OCI-LY1 (cell line): ENCODE data around the gene ETS2.

ENCODE experiments used
- H2AFZ ChIP-seq: fragments of 200-600 bp; sonication (generic), shearing (Covaris generic); 2 replicates; pipeline ENCODE4 v1.6.0; 2014; ENCODE audit warnings: antibody characterized with exemption, mild to moderate bottlenecking, low read length
- H3F3A ChIP-seq: fragments of 200-600 bp; sonication (generic), shearing (Covaris generic); 2 replicates; pipeline ENCODE4 v1.6.0; 2014; ENCODE audit warnings: mild to moderate bottlenecking, antibody characterized with exemption, low read length, moderate library complexity; ENCODE audit not compliant: insufficient read depth
- H3K27ac ChIP-seq: fragments of 200-600 bp; sonication (generic); 2 replicates; pipeline ENCODE4 v1.5.1; 2014; ENCODE audit warnings: low read length, mixed run types, mild to moderate bottlenecking, low read depth; ENCODE audit not compliant: poor library complexity, severe bottlenecking
- H3K27me3 ChIP-seq: fragments of 200-600 bp; sonication (generic); 2 replicates; pipeline ENCODE4 v1.6.0; 2014; ENCODE audit warnings: antibody characterized with exemption, mild to moderate bottlenecking, low read length, moderate library complexity; ENCODE audit not compliant: insufficient read depth
- H3K36me3 ChIP-seq: fragments of 200-600 bp; sonication (generic); 2 replicates; pipeline ENCODE4 v1.6.1; 2014; ENCODE audit warnings: mild to moderate bottlenecking, antibody characterized with exemption, low read length, moderate library complexity, mixed read lengths; ENCODE audit not compliant: insufficient read depth
- H3K4me1 ChIP-seq: fragments of 200-600 bp; sonication (generic); 2 replicates; pipeline ENCODE4 v1.5.1; 2014; ENCODE audit warnings: mild to moderate bottlenecking, low read length, moderate library complexity; ENCODE audit not compliant: insufficient read depth, severe bottlenecking
- H3K4me2 ChIP-seq: fragments of 200-600 bp; sonication (generic), shearing (Covaris generic); 2 replicates; pipeline ENCODE4 v1.6.1; 2014; ENCODE audit warnings: low read length
- H3K4me3 ChIP-seq: fragments of 200-600 bp; sonication (generic); 2 replicates; pipeline ENCODE4 v1.5.1; 2014; ENCODE audit warnings: low read length, low read depth, mild to moderate bottlenecking, mixed read lengths; ENCODE audit not compliant: poor library complexity, severe bottlenecking
- H3K79me2 ChIP-seq: fragments of 200-600 bp; shearing (Covaris generic); 2 replicates; pipeline ENCODE4 v1.6.1; 2016; ENCODE audit warnings: mixed run types, low read length, mixed read lengths; ENCODE audit not compliant: insufficient read depth
- H3K9ac ChIP-seq: fragments of 200-600 bp; sonication (generic), shearing (Covaris generic); 2 replicates; pipeline ENCODE4 v1.6.1; 2014; ENCODE audit warnings: mild to moderate bottlenecking, low read length, mixed read lengths
- H3K9me2 ChIP-seq: fragments of 200-600 bp; sonication (generic), shearing (Covaris generic); 2 replicates; pipeline ENCODE4 v1.6.1; 2014; ENCODE audit warnings: low read depth, mild to moderate bottlenecking, low read length, mixed read lengths
- H3K9me3 ChIP-seq: fragments of 200-600 bp; shearing (Covaris generic); 2 replicates; pipeline ENCODE4 v1.6.1; 2014; ENCODE audit warnings: low read length, mixed read lengths
- H4K20me1 ChIP-seq: fragments of 200-600 bp; sonication (generic), shearing (Covaris generic); 2 replicates; pipeline ENCODE4 v1.6.0; 2016; ENCODE audit warnings: mild to moderate bottlenecking, low read length; ENCODE audit not compliant: insufficient read depth
- EZH2 ChIP-seq: fragments of 200-600 bp; sonication (generic), shearing (Covaris generic); IDR thresholded peaks from 2 replicates; pipeline ENCODE4 v1.8.0; 2017; ENCODE audit warnings: borderline replicate concordance, mixed run types, mild to moderate bottlenecking, antibody characterized with exemption, low read length, moderate library complexity, mixed read lengths
- TF ChIP-seq, protein P1 (sequence below): fragments of 200-600 bp; sonication (generic), shearing (Covaris generic); IDR thresholded peaks from 2 replicates; pipeline ENCODE4 v1.5.1; 2017; ENCODE audit warnings: mild to moderate bottlenecking, antibody characterized with exemption, low read length, moderate library complexity, mixed read lengths

ETS2 gene

DNA sequence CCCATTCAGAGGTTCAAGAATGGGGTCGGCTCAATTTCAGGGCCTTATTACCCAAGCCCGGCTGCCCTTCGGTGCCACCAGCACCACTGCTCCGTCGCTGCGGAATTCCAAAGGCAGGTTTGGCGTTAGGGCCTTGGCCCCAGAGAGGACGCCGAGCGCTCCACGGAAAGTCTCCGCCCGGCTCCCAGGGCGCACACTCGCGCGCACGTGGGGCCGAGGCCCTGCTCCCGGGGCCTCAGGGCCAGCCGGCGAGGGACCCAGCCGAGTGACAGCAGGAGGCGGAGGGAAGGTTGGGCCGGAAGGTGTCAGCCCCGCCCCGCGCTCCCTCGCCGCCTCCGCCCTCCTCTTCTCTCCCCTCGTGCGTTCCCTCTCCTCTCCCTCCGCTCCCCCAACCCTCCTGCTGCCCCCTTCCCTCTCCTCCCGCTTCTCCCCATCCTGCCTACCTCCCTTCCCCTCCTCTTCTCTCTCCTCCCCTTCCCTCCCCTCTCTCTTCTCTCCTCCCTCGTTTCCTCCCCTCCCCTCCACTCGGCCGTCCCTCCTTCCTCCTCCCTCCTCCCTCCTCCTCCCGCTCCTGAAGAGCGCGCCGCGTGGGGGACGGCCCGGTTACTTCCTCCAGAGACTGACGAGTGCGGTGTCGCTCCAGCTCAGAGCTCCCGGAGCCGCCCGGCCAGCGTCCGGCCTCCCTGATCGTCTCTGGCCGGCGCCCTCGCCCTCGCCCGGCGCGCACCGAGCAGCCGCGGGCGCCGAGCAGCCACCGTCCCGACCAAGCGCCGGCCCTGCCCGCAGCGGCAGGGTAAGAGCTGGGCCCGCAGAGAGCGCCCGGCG lies at the start of gene ETS2:
Gene ETS2, plus strand, starts transcription at position 602 of the 825 bp plus-strand sequence. CDS start 4,106 bp downstream, outside the sequence.
- Histone ChIP-seq H3K27me3 (no peaks in the 10 kb centered on the region), H3F3A (no peaks in the 10 kb centered on the region), H3K79me2 (peaks cover 16% of the 10 kb centered on the region), H3K27ac (no peak within 1 kb of the TSS), H3K4me1 (peaks cover 14% of the 10 kb centered on the region), H3K9me2 (no peaks in the 10 kb centered on the region), H2AFZ (no peak within 1 kb of the TSS), H3K36me3 (peaks cover 18% of the 10 kb centered on the region), H3K9me3 (peaks cover 3% of the 10 kb centered on the region), H4K20me1 (no peaks in the 10 kb centered on the region), H3K4me2 (peak within 1 kb of the TSS; percentile 72), H3K4me3 (peak within 1 kb of the TSS; percentile 77), H3K9ac (peak within 1 kb of the TSS; percentile 70)
- TF ChIP-seq, protein P1, sequence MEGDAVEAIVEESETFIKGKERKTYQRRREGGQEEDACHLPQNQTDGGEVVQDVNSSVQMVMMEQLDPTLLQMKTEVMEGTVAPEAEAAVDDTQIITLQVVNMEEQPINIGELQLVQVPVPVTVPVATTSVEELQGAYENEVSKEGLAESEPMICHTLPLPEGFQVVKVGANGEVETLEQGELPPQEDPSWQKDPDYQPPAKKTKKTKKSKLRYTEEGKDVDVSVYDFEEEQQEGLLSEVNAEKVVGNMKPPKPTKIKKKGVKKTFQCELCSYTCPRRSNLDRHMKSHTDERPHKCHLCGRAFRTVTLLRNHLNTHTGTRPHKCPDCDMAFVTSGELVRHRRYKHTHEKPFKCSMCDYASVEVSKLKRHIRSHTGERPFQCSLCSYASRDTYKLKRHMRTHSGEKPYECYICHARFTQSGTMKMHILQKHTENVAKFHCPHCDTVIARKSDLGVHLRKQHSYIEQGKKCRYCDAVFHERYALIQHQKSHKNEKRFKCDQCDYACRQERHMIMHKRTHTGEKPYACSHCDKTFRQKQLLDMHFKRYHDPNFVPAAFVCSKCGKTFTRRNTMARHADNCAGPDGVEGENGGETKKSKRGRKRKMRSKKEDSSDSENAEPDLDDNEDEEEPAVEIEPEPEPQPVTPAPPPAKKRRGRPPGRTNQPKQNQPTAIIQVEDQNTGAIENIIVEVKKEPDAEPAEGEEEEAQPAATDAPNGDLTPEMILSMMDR = no peak
- no peak for TF ChIP-seq EZH2

DNA sequence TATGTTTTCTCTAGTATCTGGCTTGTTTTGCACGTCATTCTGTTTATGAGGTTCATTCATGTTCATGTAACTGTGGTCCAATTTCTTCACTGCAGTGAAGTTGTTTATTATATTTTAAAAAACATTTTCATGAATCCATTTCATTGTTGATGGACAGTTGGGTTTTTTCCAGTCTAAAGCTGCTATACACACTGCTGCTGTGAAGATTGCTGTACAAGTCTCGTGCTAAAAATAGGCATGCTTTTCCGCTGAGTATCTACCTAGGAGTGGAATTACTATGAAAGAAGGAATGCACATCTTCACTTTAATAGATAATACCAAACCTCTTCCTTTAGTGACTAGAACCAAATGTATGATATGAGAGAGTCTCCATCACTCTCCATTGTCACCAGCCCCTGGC lies 49.0 kb upstream of the ETS2 start:
- TF ChIP-seq, protein P1 = no peak
- no peak for TF ChIP-seq EZH2
- H3K79me2 ChIP-seq = no peaks in the 10 kb centered on the region
- H3K9me3 ChIP-seq = no peaks in the 10 kb centered on the region
- H4K20me1 ChIP-seq = no peaks in the 10 kb centered on the region
- no peaks in the 10 kb centered on the region for H3K36me3 ChIP-seq
- no peak overlapping the region for H3K27ac ChIP-seq
- no peaks in the 10 kb centered on the region for H3K9me2 ChIP-seq
- no peaks in the 10 kb centered on the region for H3F3A ChIP-seq
- H3K4me3 ChIP-seq = no peak overlapping the region
- H3K9ac ChIP-seq = no peak overlapping the region
- no peak overlapping the region for H2AFZ ChIP-seq
- H3K4me1 ChIP-seq = no peaks in the 10 kb centered on the region
- no peak overlapping the region for H3K4me2 ChIP-seq
- no peaks in the 10 kb centered on the region for H3K27me3 ChIP-seq

DNA sequence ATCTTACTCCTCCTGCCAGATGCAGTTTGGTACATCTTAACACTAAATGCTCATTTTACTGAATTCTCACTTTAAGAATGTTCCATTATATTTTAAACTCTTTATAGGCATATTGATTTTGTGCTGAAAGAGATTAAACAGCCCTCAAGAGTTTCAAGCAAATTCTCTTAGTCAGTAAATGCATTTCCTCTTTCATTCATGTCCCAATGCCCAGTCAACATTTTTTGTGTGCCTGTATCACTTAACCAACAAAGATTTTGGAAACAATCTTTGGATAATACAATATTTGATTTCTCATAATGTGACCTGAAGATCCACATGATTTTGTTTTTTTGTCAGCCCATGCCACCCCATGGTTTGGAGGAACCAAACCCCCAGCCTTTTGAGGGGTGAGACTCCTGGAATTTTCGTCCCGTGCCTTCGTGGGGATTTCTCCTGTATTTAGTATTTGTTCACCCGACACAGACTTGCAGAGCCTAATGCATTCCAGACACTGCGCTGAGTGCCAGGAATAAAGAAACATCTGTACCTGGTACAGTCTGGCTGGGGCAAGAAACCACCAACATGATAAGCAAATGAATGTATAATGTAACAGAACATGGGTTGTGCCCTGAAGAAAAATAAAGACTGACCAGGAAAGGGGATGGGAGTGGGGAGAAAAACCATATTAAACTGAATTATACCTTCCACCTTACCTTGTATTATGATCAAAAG lies 47.1 kb upstream of the ETS2 start:
- Histone ChIP-seq H3K4me3 (no peak overlapping the region), H3K9me3 (no peaks in the 10 kb centered on the region), H2AFZ (no peak overlapping the region), H3K27me3 (no peaks in the 10 kb centered on the region), H3K9ac (no peak overlapping the region), H4K20me1 (no peaks in the 10 kb centered on the region), H3K79me2 (no peaks in the 10 kb centered on the region), H3F3A (no peaks in the 10 kb centered on the region), H3K36me3 (no peaks in the 10 kb centered on the region), H3K4me2 (no peak overlapping the region), H3K4me1 (no peaks in the 10 kb centered on the region), H3K9me2 (no peaks in the 10 kb centered on the region), H3K27ac (no peak overlapping the region)
- no peak for TF ChIP-seq EZH2
- TF ChIP-seq, protein P1 = no peak
